ENCODE measurements around the gene ZBED4.

The ZBED4 gene

DNA sequence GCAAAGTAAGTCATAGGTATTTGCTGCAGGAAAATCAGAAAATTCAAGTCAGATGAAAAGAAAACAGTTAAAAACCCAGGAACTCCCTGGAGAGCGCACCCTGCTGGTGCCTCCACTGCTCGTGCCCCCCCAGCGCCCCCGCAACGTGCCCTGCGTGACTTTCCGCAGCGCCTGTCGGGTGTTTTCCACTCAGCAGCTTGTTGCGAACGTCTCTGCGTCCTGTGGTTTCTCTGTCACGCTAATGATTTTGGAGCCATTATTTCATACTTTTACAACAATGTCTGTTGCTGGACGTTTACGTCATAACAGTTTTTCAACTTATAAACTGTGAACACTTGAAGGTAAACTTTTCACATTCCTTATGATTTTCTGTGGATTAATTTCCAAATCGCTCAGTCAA lies 69.8 kb downstream of the ZBED4 start:
- DNase-seq (no peak), ATAC-seq (no peak)
- peak overlapping the region in 1 of 2 donors; percentile 14 for H3K27ac Mint-ChIP-seq
- H3K27me3 Mint-ChIP-seq: no peaks in the 10 kb centered on the region
- peak overlapping the region in 1 of 2 donors; percentile 21 for H3K4me3 Mint-ChIP-seq
- peaks cover 72% of the 10 kb centered on the region for H3K4me1 Mint-ChIP-seq
- H3K9me3 Mint-ChIP-seq: no peaks in the 10 kb centered on the region

- Mint-ChIP-seq H3K9me3 (no peaks in the 10 kb centered on the region), H3K4me1 (peaks cover 69% of the 10 kb centered on the region), H3K4me3 (peak overlapping the region in 1 of 2 donors; percentile 17), H3K27ac (peak overlapping the region; percentile 14 to 78), H3K27me3 (no peaks in the 10 kb centered on the region)
- no peak for ATAC-seq
- no peak for DNase-seq
Observed at GRCh38 chr22:49924113-49924833, 70.6 kb downstream of the ZBED4 start.

DNA sequence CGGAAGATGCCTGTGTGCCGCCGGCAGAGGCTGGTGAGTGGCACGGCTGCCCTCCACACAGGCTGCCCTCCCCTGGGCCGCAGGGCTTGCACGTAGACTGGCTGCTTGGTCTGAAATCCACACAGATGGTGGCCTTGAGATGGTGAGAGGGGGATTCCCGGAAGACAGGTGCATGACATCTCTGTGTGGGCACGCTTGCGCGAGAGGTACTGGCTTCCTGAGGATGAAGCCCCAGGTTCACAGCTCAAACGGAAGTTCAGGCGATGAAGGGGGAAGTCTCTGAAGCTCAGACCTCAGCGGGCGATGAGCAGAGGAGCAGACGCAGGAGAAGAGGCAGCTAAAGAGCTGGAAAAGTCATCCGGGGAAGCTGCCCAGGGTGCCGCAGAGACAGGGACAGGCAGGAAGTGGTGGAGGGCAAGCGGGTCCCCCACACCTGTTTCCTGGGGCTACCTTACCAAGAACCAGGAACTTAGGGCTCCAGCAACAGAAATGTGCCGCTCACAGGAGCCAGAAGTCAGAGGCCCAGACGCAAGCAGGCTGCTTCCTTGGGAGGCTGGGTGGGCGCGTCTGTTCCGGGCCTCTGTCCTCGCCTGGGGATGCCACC lies 72.0 kb downstream of the ZBED4 start:
- ATAC-seq: peak; percentile 85
- H3K9me3 Mint-ChIP-seq: no peaks in the 10 kb centered on the region

GRCh38 chr22:49926916-49927315 lies 73.3 kb downstream of the ZBED4 start:
- no peaks in the 10 kb centered on the region for H3K9me3 Mint-ChIP-seq
- peak overlapping the region; percentile 62 to 66 for H3K4me3 Mint-ChIP-seq
- peaks cover 72% of the 10 kb centered on the region for H3K4me1 Mint-ChIP-seq
- ATAC-seq (no peak), DNase-seq (no peak)
- no peaks in the 10 kb centered on the region for H3K27me3 Mint-ChIP-seq
- peak overlapping the region; percentile 30 to 60 for H3K27ac Mint-ChIP-seq

More for the DNA sequence above, 72.0 kb downstream of the ZBED4 start:
- peak overlapping the region; percentile 85 to 87 for H3K4me3 Mint-ChIP-seq
- no peaks in the 10 kb centered on the region for H3K27me3 Mint-ChIP-seq
- peak; percentile 68 to 81 for DNase-seq
- H3K27ac Mint-ChIP-seq: peak overlapping the region; percentile 93 to 96
- H3K4me1 Mint-ChIP-seq: peaks cover 66% of the 10 kb centered on the region

- H3K27ac Mint-ChIP-seq: no peak overlapping the region
Observed at GRCh38 chr22:49927483-49928184, 74.0 kb downstream of the ZBED4 start.

GRCh38 chr22:49928185-49928495 lies 74.5 kb downstream of the ZBED4 start:
- H3K27ac Mint-ChIP-seq: no peak overlapping the region
- DNase-seq: no peak
- H3K4me3 Mint-ChIP-seq: peak overlapping the region in 1 of 2 donors; percentile 51
- H3K4me1 Mint-ChIP-seq: peaks cover 72% of the 10 kb centered on the region
- no peaks in the 10 kb centered on the region for H3K9me3 Mint-ChIP-seq
- no peak for ATAC-seq
- H3K27me3 Mint-ChIP-seq: no peaks in the 10 kb centered on the region

More at GRCh38 chr22:49927483-49928184, 74.0 kb downstream of the ZBED4 start:
- Mint-ChIP-seq H3K27me3 (no peaks in the 10 kb centered on the region), H3K9me3 (no peaks in the 10 kb centered on the region), H3K4me3 (peak overlapping the region in 1 of 2 donors; percentile 66), H3K4me1 (peaks cover 69% of the 10 kb centered on the region)
- DNase-seq: no peak
- no peak for ATAC-seq

- no peaks in the 10 kb centered on the region for H3K27me3 Mint-ChIP-seq
- H3K4me1 Mint-ChIP-seq: peaks cover 72% of the 10 kb centered on the region
- H3K9me3 Mint-ChIP-seq: no peaks in the 10 kb centered on the region
- no peak for ATAC-seq
- H3K27ac Mint-ChIP-seq: no peak overlapping the region
- no peak for DNase-seq
- H3K4me3 Mint-ChIP-seq: peak overlapping the region; percentile 29 to 66
Observed at GRCh38 chr22:49928555-49929210, 75.0 kb downstream of the ZBED4 start.

DNA sequence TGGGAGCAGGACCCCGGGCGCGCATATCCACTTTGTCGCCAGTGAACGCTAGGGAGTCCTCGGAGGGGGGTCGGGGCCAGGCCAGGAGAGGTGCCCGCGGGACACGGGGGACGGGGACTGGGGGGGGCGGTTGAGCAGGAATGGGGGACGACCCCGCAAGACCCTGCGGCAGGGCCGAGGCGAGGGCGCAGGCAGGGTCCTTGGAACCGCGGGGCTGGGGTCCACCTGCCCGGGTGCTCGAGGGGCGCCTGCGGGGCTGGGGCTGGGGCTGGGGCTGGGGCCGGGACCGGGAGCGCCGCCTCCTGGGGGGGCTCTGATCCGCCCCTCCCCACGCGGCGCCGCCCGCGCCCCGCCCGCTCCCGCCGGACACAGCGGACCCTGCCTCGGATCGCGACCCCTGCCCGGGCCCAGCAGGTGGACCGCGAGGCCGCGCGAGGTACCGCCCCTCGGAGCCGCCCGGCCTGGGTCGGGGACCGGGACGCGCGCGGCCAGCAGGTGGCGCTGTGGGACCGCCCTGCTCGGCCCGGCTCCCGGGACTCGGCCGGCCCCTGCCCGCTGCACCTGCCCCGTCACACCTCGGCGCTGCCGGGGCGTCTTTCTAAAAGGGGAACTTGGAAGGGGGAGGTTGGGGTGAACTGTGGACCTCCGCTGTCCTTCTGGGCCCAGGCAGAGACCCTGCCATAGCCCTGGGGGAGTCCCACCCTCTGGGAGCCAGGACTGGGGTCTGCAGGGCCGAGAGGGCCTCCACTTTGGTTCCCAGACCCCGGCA lies 75.8 kb downstream of the ZBED4 start:
- no peaks in the 10 kb centered on the region for H3K9me3 Mint-ChIP-seq
- peaks cover 71% of the 10 kb centered on the region for H3K4me1 Mint-ChIP-seq
- ATAC-seq: peak; percentile 77
- peak overlapping the region; percentile 29 to 66 for H3K4me3 Mint-ChIP-seq
- H3K27me3 Mint-ChIP-seq: no peaks in the 10 kb centered on the region
- DNase-seq: peak; percentile 80 to 88
- no peak overlapping the region for H3K27ac Mint-ChIP-seq

- Mint-ChIP-seq H3K27ac (no peak overlapping the region), H3K9me3 (no peaks in the 10 kb centered on the region), H3K4me3 (peak overlapping the region; percentile 19 to 53), H3K4me1 (peaks cover 64% of the 10 kb centered on the region), H3K27me3 (no peaks in the 10 kb centered on the region)
- ATAC-seq: no peak
- DNase-seq: no peak
Observed at GRCh38 chr22:49929994-49930575, 76.4 kb downstream of the ZBED4 start.

GRCh38 chr22:49930596-49931412 lies 77.2 kb downstream of the ZBED4 start:
- DNase-seq (peak; percentile 55 to 67), ATAC-seq (peak; percentile 21)
- no peak overlapping the region for H3K27ac Mint-ChIP-seq
- H3K4me3 Mint-ChIP-seq: peak overlapping the region in 1 of 2 donors; percentile 23
- no peaks in the 10 kb centered on the region for H3K27me3 Mint-ChIP-seq
- H3K4me1 Mint-ChIP-seq: peaks cover 57% of the 10 kb centered on the region
- no peaks in the 10 kb centered on the region for H3K9me3 Mint-ChIP-seq

GRCh38 chr22:49933236-49934159 lies 79.9 kb downstream of the ZBED4 start:
- no peaks in the 10 kb centered on the region for H3K9me3 Mint-ChIP-seq
- H3K27ac Mint-ChIP-seq: peak overlapping the region in 1 of 2 donors; percentile 45
- DNase-seq: no peak
- ATAC-seq: no peak
- no peaks in the 10 kb centered on the region for H3K27me3 Mint-ChIP-seq
- peaks cover 61% of the 10 kb centered on the region for H3K4me1 Mint-ChIP-seq
- peak overlapping the region; percentile 81 to 87 for H3K4me3 Mint-ChIP-seq

GRCh38 chr22:49934160-49934890 lies 80.7 kb downstream of the ZBED4 start:
- no peak for ATAC-seq
- Mint-ChIP-seq H3K4me3 (peak overlapping the region; percentile 81 to 87), H3K27ac (no peak overlapping the region), H3K27me3 (no peaks in the 10 kb centered on the region), H3K4me1 (peaks cover 69% of the 10 kb centered on the region), H3K9me3 (no peaks in the 10 kb centered on the region)
- no peak for DNase-seq
